Measurements from ENCODE around the gene LTA4H.

LTA4H gene

GRCh38 chr12:95982602-95983001 is 52.8 kb downstream of the LTA4H start:
- no peaks in the 10 kb centered on the region for H3K36me3 ChIP-seq (ENCODE audit: control insufficient read depth, insufficient read depth, low read length)
- no peak for TF ChIP-seq CTCF (IDR thresholded peaks at IDR 0.05; ENCODE audit: insufficient read depth, low read length, poor library complexity, severe bottlenecking)
- H3K27me3 ChIP-seq (replicated peaks; ENCODE audit: control insufficient read depth, insufficient read depth, low read length) = no peaks in the 10 kb centered on the region; the same call in 1 of the 2 replicates
- DNase-seq (ENCODE audit: extremely low read depth, insufficient read length) = no peak
- H3K4me3 ChIP-seq (replicated peaks; ENCODE audit: low read depth, low read length) = no peak overlapping the region

- no peak for DNase-seq (ENCODE audit: extremely low read depth, insufficient read length)
- no peaks in the 10 kb centered on the region for H3K36me3 ChIP-seq (ENCODE audit: control insufficient read depth, insufficient read depth, low read length)
These were observed 55.0 kb downstream of the LTA4H start for GRCh38 chr12:95980437-95980836.

GRCh38 chr12:95978774-95979173 is 56.6 kb downstream of the LTA4H start:
- DNase-seq (ENCODE audit: extremely low read depth, insufficient read length) = no peak
- Histone ChIP-seq H3K36me3 (ENCODE audit: control insufficient read depth, insufficient read depth, low read length) (no peaks in the 10 kb centered on the region), H3K27me3 (replicated peaks; ENCODE audit: control insufficient read depth, insufficient read depth, low read length) (no peaks in the 10 kb centered on the region; the same call in 1 of the 2 replicates), H3K4me3 (replicated peaks; ENCODE audit: low read depth, low read length) (no peak overlapping the region)
- no peak for TF ChIP-seq CTCF (IDR thresholded peaks at IDR 0.05; ENCODE audit: insufficient read depth, low read length, poor library complexity, severe bottlenecking)

More at GRCh38 chr12:95980437-95980836, 55.0 kb downstream of the LTA4H start:
- no peak for TF ChIP-seq CTCF (IDR thresholded peaks at IDR 0.05; ENCODE audit: insufficient read depth, low read length, poor library complexity, severe bottlenecking)
- H3K4me3 ChIP-seq (replicated peaks; ENCODE audit: low read depth, low read length) = no peak overlapping the region
- H3K27me3 ChIP-seq (replicated peaks; ENCODE audit: control insufficient read depth, insufficient read depth, low read length) = no peaks in the 10 kb centered on the region; the same call in 1 of the 2 replicates

- Histone ChIP-seq H3K4me3 (replicated peaks; ENCODE audit: low read depth, low read length) (no peak overlapping the region), H3K27me3 (replicated peaks; ENCODE audit: control insufficient read depth, insufficient read depth, low read length) (no peaks in the 10 kb centered on the region; the same call in 1 of the 2 replicates), H3K36me3 (ENCODE audit: control insufficient read depth, insufficient read depth, low read length) (no peaks in the 10 kb centered on the region)
- no peak for DNase-seq (ENCODE audit: extremely low read depth, insufficient read length)
- no peak for TF ChIP-seq CTCF (IDR thresholded peaks at IDR 0.05; ENCODE audit: insufficient read depth, low read length, poor library complexity, severe bottlenecking)
These were observed 57.0 kb downstream of the LTA4H start for GRCh38 chr12:95978351-95978750.

GRCh38 chr12:95977764-95978305 is 57.6 kb downstream of the LTA4H start:
- DNase-seq (ENCODE audit: extremely low read depth, insufficient read length) = no peak
- Histone ChIP-seq H3K27me3 (replicated peaks; ENCODE audit: control insufficient read depth, insufficient read depth, low read length) (no peaks in the 10 kb centered on the region; the same call in 1 of the 2 replicates), H3K36me3 (ENCODE audit: control insufficient read depth, insufficient read depth, low read length) (no peaks in the 10 kb centered on the region), H3K4me3 (replicated peaks; ENCODE audit: low read depth, low read length) (no peak overlapping the region)
- no peak for TF ChIP-seq CTCF (IDR thresholded peaks at IDR 0.05; ENCODE audit: insufficient read depth, low read length, poor library complexity, severe bottlenecking)

- Histone ChIP-seq H3K4me3 (replicated peaks; ENCODE audit: low read depth, low read length) (no peak overlapping the region), H3K36me3 (ENCODE audit: control insufficient read depth, insufficient read depth, low read length) (no peaks in the 10 kb centered on the region), H3K27me3 (replicated peaks; ENCODE audit: control insufficient read depth, insufficient read depth, low read length) (no peaks in the 10 kb centered on the region; the same call in 1 of the 2 replicates)
- TF ChIP-seq CTCF (IDR thresholded peaks at IDR 0.05; ENCODE audit: insufficient read depth, low read length, poor library complexity, severe bottlenecking) = no peak
- no peak for DNase-seq (ENCODE audit: extremely low read depth, insufficient read length)
These were observed 59.0 kb downstream of the LTA4H start for GRCh38 chr12:95976416-95976832.
